ENCODE data around the gene VEGFC. TPM values are rescaled to one million over a fixed set of nuclear protein-coding genes. Genes with fewer than 3 reads are reported as not detected.

The VEGFC gene
- total and polyA plus RNA-seq, 10 of the 15 experiments (the other 5 are each of a cell fraction or from before 2014, with no cell fraction given), result 0.03 to 0.04 TPM; not detected in 8

GRCh38 chr4:176798540-176798939, 5.8 kb upstream of the VEGFC start:
- Histone ChIP-seq H4K20me1 (ENCODE audit: control insufficient read depth, insufficient read depth) (no peaks in the 10 kb centered on the region), H3K4me2 (ENCODE audit: control insufficient read depth, insufficient read depth) (no peak overlapping the region), H3K27ac (ENCODE audit: control insufficient read depth, insufficient read depth) (no peak overlapping the region), H3K27me3 (replicated peaks in 1 of 2; ENCODE audit: control insufficient read depth in 2 of 2, insufficient read depth in 2 of 2, low read length in 1 of 2) (peaks cover 0 to under 1% of the 10 kb centered on the region in 2 experiments; a peak in 2 of 4 replicates), H3K4me1 (ENCODE audit: control insufficient read depth, insufficient read depth, low read length) (no peaks in the 10 kb centered on the region), H3K79me2 (ENCODE audit: control insufficient read depth, insufficient read depth, low read length) (no peaks in the 10 kb centered on the region), H3K9me3 (replicated peaks; ENCODE audit: control insufficient read depth, insufficient read depth, low read length) (no peaks in the 10 kb centered on the region), H2AFZ (ENCODE audit: control insufficient read depth, low read depth, low read length) (no peak overlapping the region), H3K9ac (ENCODE audit: control insufficient read depth, insufficient read depth, low read length) (no peak overlapping the region), H3K36me3 (ENCODE audit: control insufficient read depth in 2 of 2, insufficient read depth in 2 of 2, low read length in 1 of 2) (no peaks in the 10 kb centered on the region), H3K4me3 (no peak overlapping the region)
- 33% methylated on average over 1 of the region's 1 CpG for WGBS (ENCODE audit: insufficient coverage, insufficient replicate concordance, low lambda C conversion rate, missing lambda C conversion rate)
- no TSS peak for BruUV-seq (replicated peaks)
- TF ChIP-seq MYC (IDR thresholded peaks at IDR 0.05; ENCODE audit: insufficient read depth, insufficient read length, insufficient replicate concordance, low read length, severe bottlenecking) (no peak), RB1 (IDR thresholded peaks at IDR 0.05; ENCODE audit: borderline replicate concordance) (no peak), HDAC6 (IDR thresholded peaks at IDR 0.05; ENCODE audit: unreplicated experiment) (no peak), PML (IDR thresholded peaks at IDR 0.05; ENCODE audit: low read length) (no peak), IKZF1 (conservative IDR thresholded peaks at IDR 0.05) (no peak), RBBP5 (conservative IDR thresholded peaks at IDR 0.05) (no peak), MTA3 (IDR thresholded peaks at IDR 0.05; ENCODE audit: borderline replicate concordance, low read length) (no peak), CBX3 (IDR thresholded peaks at IDR 0.05; ENCODE audit: borderline replicate concordance, low read depth) (no peak), RCOR1 (conservative IDR thresholded peaks at IDR 0.05; ENCODE audit: low read depth, low read length) (no peak)
- TF ChIP-seq, protein P1, sequence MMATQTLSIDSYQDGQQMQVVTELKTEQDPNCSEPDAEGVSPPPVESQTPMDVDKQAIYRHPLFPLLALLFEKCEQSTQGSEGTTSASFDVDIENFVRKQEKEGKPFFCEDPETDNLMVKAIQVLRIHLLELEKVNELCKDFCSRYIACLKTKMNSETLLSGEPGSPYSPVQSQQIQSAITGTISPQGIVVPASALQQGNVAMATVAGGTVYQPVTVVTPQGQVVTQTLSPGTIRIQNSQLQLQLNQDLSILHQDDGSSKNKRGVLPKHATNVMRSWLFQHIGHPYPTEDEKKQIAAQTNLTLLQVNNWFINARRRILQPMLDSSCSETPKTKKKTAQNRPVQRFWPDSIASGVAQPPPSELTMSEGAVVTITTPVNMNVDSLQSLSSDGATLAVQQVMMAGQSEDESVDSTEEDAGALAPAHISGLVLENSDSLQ (IDR thresholded peaks at IDR 0.05), result no peak
- TF ChIP-seq, protein P2, sequence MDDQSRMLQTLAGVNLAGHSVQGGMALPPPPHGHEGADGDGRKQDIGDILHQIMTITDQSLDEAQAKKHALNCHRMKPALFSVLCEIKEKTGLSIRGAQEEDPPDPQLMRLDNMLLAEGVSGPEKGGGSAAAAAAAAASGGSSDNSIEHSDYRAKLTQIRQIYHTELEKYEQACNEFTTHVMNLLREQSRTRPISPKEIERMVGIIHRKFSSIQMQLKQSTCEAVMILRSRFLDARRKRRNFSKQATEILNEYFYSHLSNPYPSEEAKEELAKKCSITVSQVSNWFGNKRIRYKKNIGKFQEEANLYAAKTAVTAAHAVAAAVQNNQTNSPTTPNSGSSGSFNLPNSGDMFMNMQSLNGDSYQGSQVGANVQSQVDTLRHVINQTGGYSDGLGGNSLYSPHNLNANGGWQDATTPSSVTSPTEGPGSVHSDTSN (IDR thresholded peaks at IDR 0.05; ENCODE audit: insufficient replicate concordance, low read depth, low read length), result no peak
- ChIA-PET SMC1A (ENCODE audit: uncharacterized antibody, unreplicated experiment) (interaction anchor here (1.1 kb wide), 1 partner anchor 32 kb away, joined by 3 read pairs; no protein-coding TSS in a partner anchor), CTCF (interaction anchor here (1.3 kb wide), 1 partner anchor 249 kb away, joined by 4 read pairs; no protein-coding TSS in a partner anchor), POLR2A (no interaction called here), RAD21 (ENCODE audit: unreplicated experiment) (interaction anchor here (0.8 kb wide), 1 partner anchor 105 kb away, joined by 3 read pairs; no protein-coding TSS in a partner anchor)
- FAIRE-seq, result no peak
- ATAC-seq, result no peak
- no peak for DNase-seq (ENCODE audit: low read depth, low spot score)
- in situ Hi-C loops (cut with MboI), result no loop called here
- intact Hi-C loops (cut with micrococcal nuclease; ENCODE audit: unreplicated experiment), result loop anchor here (10.0 kb wide), 1 partner anchor 536 kb away; no protein-coding TSS in a partner anchor
